ENCODE measurements around the gene MAPT. TPM values are rescaled to one million over a fixed set of nuclear protein-coding genes. Genes with fewer than 3 reads are reported as not detected.

The MAPT gene
- total and polyA plus RNA-seq, 2 of the 13 experiments (the other 11 are each of a cell fraction or from before 2014, with no cell fraction given), result 2.1 to 2.8 TPM

GRCh38 chr17:45935710-45936509 lies 41.6 kb downstream of the MAPT start (continued):
- TF ChIP-seq, protein P1, sequence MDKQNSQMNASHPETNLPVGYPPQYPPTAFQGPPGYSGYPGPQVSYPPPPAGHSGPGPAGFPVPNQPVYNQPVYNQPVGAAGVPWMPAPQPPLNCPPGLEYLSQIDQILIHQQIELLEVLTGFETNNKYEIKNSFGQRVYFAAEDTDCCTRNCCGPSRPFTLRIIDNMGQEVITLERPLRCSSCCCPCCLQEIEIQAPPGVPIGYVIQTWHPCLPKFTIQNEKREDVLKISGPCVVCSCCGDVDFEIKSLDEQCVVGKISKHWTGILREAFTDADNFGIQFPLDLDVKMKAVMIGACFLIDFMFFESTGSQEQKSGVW (CRISPR knock-in tag; IDR thresholded peaks at IDR 0.05; ENCODE audit: borderline replicate concordance), result no peak
- TF ChIP-seq ZBTB26 (CRISPR knock-in tag; IDR thresholded peaks at IDR 0.05; ENCODE audit: borderline replicate concordance) (peak; percentile 58; the same call in 1 of the 2 replicates), ZNF138 (CRISPR knock-in tag; IDR thresholded peaks at IDR 0.05; ENCODE audit: low read depth) (no peak), ZNF709 (CRISPR knock-in tag; IDR thresholded peaks at IDR 0.05) (peak; percentile 79; the same call in 1 of the 2 replicates), SNAPC2 (CRISPR knock-in tag; IDR thresholded peaks at IDR 0.05) (peak; percentile 26; the same call in 1 of the 2 replicates), XRCC5 (optimal IDR thresholded peaks at IDR 0.05; ENCODE audit: low read length) (peak; percentile 19), JARID2 (CRISPR knock-in tag; IDR thresholded peaks at IDR 0.05; ENCODE audit: insufficient replicate concordance) (no peak), SP2 (CRISPR knock-in tag; IDR thresholded peaks at IDR 0.05) (no peak), BORCS8-MEF2B (CRISPR knock-in tag; IDR thresholded peaks at IDR 0.05) (peak; percentile 65; the same call in 1 of the 2 replicates), ZNF441 (CRISPR knock-in tag; IDR thresholded peaks at IDR 0.05; ENCODE audit: borderline replicate concordance) (peak; percentile 96), ZFP41 (CRISPR knock-in tag; IDR thresholded peaks at IDR 0.05; ENCODE audit: borderline replicate concordance) (no peak; the same call in 1 of the 2 replicates), ASH2L (IDR thresholded peaks at IDR 0.05; ENCODE audit: insufficient read length, low read depth, low read length) (peak; percentile 83), ZNF567 (CRISPR knock-in tag; IDR thresholded peaks at IDR 0.05; ENCODE audit: borderline replicate concordance) (no peak), TBL1XR1 (IDR thresholded peaks at IDR 0.05; ENCODE audit: borderline replicate concordance, low read length, partially characterized antibody) (peak; percentile 60), SMAD3 (CRISPR knock-in tag; IDR thresholded peaks at IDR 0.05) (peak; percentile 73; the same call in 1 of the 2 replicates), ZNF317 (CRISPR knock-in tag; IDR thresholded peaks at IDR 0.05) (peak; percentile 88), SAFB2 (CRISPR knock-in tag; IDR thresholded peaks at IDR 0.05; ENCODE audit: borderline replicate concordance, low read depth) (no peak), ZSCAN25 (CRISPR knock-in tag; IDR thresholded peaks at IDR 0.05) (peak; percentile 65; the same call in 1 of the 2 replicates), ZNF253 (CRISPR knock-in tag; IDR thresholded peaks at IDR 0.05; ENCODE audit: borderline replicate concordance) (no peak), NFYC (CRISPR knock-in tag; IDR thresholded peaks at IDR 0.05) (no peak)
- TF ChIP-seq, protein P2, sequence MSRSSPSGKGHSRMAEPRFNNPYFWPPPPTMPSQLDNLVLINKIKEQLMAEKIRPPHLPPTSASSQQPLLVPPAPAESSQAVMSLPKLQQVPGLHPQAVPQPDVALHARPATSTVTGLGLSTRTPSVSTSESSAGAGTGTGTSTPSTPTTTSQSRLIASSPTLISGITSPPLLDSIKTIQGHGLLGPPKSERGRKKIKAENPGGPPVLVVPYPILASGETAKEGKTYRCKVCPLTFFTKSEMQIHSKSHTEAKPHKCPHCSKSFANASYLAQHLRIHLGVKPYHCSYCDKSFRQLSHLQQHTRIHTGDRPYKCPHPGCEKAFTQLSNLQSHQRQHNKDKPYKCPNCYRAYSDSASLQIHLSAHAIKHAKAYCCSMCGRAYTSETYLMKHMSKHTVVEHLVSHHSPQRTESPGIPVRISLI (CRISPR knock-in tag; IDR thresholded peaks at IDR 0.05; ENCODE audit: borderline replicate concordance), result peak; percentile 50; the same call in 1 of the 2 replicates

Measured in HepG2 (cell line).